ENCODE measurements around the gene KCNAB1.

KCNAB1 gene

DNA sequence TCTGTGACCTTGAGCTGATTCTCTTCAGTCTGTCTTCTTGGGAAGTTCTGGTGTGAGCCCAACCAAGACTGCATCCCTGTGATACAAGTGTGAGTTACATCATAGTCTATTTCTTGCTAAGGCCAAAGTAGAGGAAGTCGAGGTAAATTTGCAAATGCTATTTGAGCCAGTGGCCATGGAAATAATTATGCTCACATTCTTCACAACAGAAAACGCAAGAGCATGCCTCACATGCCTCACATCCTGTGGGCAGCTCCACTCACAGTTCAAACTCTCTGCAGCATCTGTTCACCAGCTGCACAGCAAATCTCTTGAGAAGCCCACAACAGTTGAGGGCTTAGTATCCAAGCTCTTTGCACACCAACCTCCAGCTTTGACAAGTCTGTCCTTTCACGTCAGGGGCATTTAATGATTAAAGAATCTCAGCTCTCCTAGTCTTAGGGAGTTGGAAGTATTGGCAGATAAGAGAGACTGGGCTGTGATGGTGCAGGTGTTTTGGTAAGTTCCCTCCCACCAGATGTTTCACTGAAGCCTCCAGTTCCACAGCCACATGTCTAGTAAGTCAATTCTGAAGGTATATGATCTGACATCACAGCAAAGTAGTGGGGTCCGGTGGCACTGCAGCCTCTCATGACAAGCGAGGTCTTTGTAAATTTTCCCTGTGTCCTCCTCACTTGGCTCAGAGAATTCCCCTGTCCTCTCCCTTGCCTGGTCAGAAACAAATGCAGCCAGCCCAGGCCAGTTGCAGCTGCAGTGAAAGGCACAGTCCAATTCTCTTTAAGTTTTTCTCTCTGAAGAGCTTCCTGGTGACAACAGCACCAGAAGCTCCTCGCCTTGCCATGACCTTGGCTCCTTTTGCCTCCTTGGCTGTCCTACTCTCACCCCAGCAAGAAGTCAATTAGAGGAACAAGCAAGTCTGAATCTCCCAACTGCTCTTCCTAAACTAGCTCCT lies 268.4 kb downstream of the KCNAB1 start:
- no peak for TF ChIP-seq SIN3A (IDR thresholded peaks at IDR 0.05; ENCODE audit: borderline replicate concordance, insufficient read depth, low read length)
- no peak for TF ChIP-seq POLR2AphosphoS5 (IDR thresholded peaks at IDR 0.05; ENCODE audit: low read depth, low read length)
- TF ChIP-seq TAF1 (IDR thresholded peaks at IDR 0.05; ENCODE audit: borderline replicate concordance, insufficient read depth, low read length): no peak
- no peak for TF ChIP-seq FOXP2 (optimal IDR thresholded peaks at IDR 0.05; ENCODE audit: borderline replicate concordance, extremely low read depth, extremely low read length, insufficient read depth)
- TF ChIP-seq REST (IDR thresholded peaks at IDR 0.05; ENCODE audit: insufficient read depth in 1 of 2, low read depth in 2 of 2, low read length in 2 of 2): no peak

DNA sequence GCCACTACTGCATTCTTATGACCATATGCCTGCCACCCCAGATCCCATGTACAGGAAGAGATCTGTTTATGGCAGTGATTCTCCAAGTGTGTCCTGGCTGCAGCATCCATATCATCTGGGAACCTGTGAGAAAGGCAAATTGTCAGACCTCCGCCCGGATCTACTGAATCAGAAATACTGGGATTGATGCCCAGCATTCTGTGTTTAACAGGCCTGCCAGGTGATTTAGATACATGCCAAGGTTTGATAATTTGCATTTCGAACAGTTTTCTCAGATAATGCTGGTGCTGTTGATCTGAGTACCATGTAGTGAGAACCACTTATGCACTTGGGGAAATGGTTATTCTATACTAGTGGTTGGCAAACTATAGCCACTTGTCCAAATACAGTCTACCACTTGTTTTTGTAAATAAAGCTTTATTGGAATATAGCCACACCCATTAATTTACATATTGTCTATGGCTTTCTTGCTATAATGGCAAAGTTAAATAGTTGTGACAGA lies 269.1 kb downstream of the KCNAB1 start:
- TF ChIP-seq FOXP2 (optimal IDR thresholded peaks at IDR 0.05; ENCODE audit: borderline replicate concordance, extremely low read depth, extremely low read length, insufficient read depth) (no peak), POLR2AphosphoS5 (IDR thresholded peaks at IDR 0.05; ENCODE audit: low read depth, low read length) (no peak), REST (IDR thresholded peaks at IDR 0.05; ENCODE audit: insufficient read depth in 1 of 2, low read depth in 2 of 2, low read length in 2 of 2) (no peak)

- TF ChIP-seq REST (IDR thresholded peaks at IDR 0.05; ENCODE audit: insufficient read depth in 1 of 2, low read depth in 2 of 2, low read length in 2 of 2) (no peak), SIN3A (IDR thresholded peaks at IDR 0.05; ENCODE audit: borderline replicate concordance, insufficient read depth, low read length) (no peak), POLR2AphosphoS5 (IDR thresholded peaks at IDR 0.05; ENCODE audit: low read depth, low read length) (no peak), FOXP2 (optimal IDR thresholded peaks at IDR 0.05; ENCODE audit: borderline replicate concordance, extremely low read depth, extremely low read length, insufficient read depth) (no peak), TAF1 (IDR thresholded peaks at IDR 0.05; ENCODE audit: borderline replicate concordance, insufficient read depth, low read length) (no peak)
These were observed 270.5 kb downstream of the KCNAB1 start for GRCh38 chr3:156390846-156391245.

DNA sequence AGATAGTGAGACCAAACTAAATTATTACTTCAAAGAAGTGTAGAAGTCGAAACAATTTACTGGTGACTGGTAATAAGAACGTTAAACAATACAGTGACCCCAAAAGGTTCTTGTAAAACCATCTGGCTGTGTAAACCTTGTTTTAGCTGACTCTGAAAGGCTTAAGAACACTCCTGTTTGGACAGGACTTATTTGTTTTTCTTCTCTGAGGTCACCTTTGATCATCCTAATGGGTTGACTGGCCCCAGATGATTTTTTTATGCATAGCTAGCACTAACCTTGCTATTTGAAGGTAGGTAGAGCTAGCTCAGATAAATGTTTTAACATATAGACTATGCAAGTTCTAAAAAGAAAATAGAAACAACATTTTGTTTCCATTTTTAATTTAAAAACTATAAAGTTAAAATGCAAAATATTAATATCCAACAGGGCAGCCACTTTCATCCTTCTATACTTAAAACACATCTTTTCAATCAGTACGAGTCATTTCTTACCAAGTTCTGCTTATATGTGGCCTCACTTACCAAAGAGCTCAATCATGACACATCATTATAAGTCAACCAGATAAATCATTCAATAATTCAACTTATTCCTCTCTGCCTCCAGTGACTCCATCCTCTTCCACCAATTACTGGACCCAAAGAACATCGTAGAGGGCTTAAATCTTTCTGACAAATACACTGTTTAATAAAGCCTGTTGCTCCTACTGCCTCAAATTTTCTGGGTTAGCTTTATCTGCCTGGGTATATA lies 275.8 kb downstream of the KCNAB1 start:
- TF ChIP-seq SIN3A (IDR thresholded peaks at IDR 0.05; ENCODE audit: borderline replicate concordance, insufficient read depth, low read length) (no peak), POLR2AphosphoS5 (IDR thresholded peaks at IDR 0.05; ENCODE audit: low read depth, low read length) (no peak), FOXP2 (optimal IDR thresholded peaks at IDR 0.05; ENCODE audit: borderline replicate concordance, extremely low read depth, extremely low read length, insufficient read depth) (no peak), REST (IDR thresholded peaks at IDR 0.05; ENCODE audit: insufficient read depth in 1 of 2, low read depth in 2 of 2, low read length in 2 of 2) (no peak), TAF1 (IDR thresholded peaks at IDR 0.05; ENCODE audit: borderline replicate concordance, insufficient read depth, low read length) (no peak)

All from PFSK-1 (cell line).